Esophagus muscularis mucosa (tissue), 4 donors: Measurements from ENCODE around the gene SH3GLB2.

Source experiments
- EP300 ChIP-seq: sonication (generic); formaldehyde crosslinking; IDR thresholded peaks from one replicate; pipeline ENCODE4 v1.6.1; 2017; ENCODE audit warnings: antibody characterized with exemption
- POLR2A ChIP-seq: fragments of 450-650 bp; IDR thresholded peaks from one replicate; pipeline ENCODE4 v1.6.1; 2017; ENCODE audit warnings: antibody characterized with exemption, moderate library complexity, mild to moderate bottlenecking, low read depth
- POLR2AphosphoS5 ChIP-seq, 2 donors: sonication (generic); formaldehyde crosslinking; IDR thresholded peaks; one replicate each; pipeline ENCODE4 v1.6.1; 2017; ENCODE audit warnings: antibody characterized with exemption in 2 of 2
- TF ChIP-seq, protein P1 (sequence below), 3 experiments: fragments of 200-600 bp in 2 of 3; fragments of 450-650 bp in 1 of 3; sonication (generic) in 2 of 3; IDR thresholded peaks; one replicate each; pipeline ENCODE4 v1.5.1; 2017 to 2019; ENCODE audit warnings: antibody characterized with exemption in 3 of 3, mild to moderate bottlenecking in 2 of 3, moderate library complexity in 1 of 3

DNA sequence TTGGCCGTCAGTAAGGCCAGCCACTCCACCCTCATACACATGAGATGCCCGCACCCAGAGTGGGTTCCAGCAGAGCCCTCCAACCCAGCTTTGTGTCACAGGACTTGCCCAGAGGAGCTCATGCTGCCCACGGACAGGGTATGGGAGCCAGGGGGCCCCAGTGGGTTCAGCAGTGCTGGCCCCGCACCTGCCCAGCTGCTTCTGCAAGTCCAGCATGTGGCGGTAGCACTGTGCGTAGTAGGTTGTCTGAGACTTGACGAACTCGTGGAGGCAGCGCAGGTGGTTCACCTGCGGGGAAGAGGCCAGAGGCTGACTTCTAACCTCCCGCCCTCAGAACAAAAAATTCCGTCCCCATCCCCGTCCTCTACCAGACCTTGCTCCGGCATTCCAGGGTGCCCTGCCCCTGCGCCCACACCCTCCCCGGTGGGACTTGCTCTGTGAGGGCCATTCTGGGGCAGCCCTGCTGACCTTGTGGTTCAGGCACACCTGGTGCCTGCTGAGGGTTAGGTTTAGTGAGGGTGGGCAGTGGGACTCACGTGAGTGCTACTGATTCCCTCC lies 18.5 kb downstream of the SH3GLB2 start:
- TF ChIP-seq, protein P1, sequence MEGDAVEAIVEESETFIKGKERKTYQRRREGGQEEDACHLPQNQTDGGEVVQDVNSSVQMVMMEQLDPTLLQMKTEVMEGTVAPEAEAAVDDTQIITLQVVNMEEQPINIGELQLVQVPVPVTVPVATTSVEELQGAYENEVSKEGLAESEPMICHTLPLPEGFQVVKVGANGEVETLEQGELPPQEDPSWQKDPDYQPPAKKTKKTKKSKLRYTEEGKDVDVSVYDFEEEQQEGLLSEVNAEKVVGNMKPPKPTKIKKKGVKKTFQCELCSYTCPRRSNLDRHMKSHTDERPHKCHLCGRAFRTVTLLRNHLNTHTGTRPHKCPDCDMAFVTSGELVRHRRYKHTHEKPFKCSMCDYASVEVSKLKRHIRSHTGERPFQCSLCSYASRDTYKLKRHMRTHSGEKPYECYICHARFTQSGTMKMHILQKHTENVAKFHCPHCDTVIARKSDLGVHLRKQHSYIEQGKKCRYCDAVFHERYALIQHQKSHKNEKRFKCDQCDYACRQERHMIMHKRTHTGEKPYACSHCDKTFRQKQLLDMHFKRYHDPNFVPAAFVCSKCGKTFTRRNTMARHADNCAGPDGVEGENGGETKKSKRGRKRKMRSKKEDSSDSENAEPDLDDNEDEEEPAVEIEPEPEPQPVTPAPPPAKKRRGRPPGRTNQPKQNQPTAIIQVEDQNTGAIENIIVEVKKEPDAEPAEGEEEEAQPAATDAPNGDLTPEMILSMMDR (IDR thresholded peaks at IDR 0.05) = no peak
- TF ChIP-seq POLR2A = no peak
- no peak for TF ChIP-seq EP300
- no peak for TF ChIP-seq POLR2AphosphoS5 (IDR thresholded peaks at IDR 0.05)
